ENCODE results near the gene CYTH1.

DNA sequence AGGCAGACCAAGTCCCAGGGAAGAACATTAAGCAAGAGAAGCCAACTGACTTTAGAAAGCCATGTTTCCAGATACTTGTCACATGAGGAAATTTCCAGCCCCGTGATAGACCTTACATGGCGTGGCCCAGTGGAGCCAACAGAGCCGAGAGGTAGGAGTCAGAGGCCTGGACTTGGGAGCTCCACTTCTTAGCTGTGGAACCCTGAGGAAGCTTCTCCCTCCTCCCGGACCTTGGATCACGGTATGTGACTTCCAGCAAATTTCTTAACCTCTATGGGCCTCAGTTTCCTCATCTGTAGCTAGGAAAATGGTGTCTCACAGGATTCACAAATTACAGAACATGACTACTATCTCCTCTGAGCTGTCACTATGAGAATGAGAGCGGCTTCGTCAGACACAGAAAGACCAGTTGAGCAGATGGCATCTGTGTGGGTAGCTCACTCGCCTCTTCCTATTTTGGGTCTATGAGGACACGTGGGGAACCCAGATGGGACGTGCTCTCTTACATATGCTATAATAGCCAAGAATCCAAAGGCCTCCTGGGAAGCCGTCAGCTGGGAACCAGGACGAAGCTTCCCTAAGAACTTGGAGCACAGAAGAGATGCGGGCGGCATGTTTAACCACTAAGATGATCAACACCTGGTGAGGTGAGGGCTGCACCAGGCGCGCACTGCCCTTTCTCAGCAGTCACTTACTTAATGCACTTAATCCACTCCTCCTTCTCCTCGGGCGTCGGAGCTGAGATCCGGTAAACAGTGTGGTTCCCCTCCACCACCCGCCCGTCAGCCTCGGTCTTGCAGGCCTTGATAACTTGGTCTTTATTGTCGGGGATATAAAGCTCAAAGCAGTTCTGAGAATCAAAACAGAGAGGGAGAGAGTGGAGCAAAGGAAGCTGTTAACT, 102.3 kb downstream of the CYTH1 start:
- TF ChIP-seq, protein P1, sequence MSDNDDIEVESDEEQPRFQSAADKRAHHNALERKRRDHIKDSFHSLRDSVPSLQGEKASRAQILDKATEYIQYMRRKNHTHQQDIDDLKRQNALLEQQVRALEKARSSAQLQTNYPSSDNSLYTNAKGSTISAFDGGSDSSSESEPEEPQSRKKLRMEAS (IDR thresholded peaks at IDR 0.05), result no peak
- TF ChIP-seq SP1 (IDR thresholded peaks at IDR 0.05), result no peak
- TF ChIP-seq, protein P2, sequence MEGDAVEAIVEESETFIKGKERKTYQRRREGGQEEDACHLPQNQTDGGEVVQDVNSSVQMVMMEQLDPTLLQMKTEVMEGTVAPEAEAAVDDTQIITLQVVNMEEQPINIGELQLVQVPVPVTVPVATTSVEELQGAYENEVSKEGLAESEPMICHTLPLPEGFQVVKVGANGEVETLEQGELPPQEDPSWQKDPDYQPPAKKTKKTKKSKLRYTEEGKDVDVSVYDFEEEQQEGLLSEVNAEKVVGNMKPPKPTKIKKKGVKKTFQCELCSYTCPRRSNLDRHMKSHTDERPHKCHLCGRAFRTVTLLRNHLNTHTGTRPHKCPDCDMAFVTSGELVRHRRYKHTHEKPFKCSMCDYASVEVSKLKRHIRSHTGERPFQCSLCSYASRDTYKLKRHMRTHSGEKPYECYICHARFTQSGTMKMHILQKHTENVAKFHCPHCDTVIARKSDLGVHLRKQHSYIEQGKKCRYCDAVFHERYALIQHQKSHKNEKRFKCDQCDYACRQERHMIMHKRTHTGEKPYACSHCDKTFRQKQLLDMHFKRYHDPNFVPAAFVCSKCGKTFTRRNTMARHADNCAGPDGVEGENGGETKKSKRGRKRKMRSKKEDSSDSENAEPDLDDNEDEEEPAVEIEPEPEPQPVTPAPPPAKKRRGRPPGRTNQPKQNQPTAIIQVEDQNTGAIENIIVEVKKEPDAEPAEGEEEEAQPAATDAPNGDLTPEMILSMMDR (IDR thresholded peaks at IDR 0.05; ENCODE audit: low read depth, low read length, missing input control), result no peak
- no peak for TF ChIP-seq YY1 (IDR thresholded peaks at IDR 0.05)
- no peak for TF ChIP-seq RAD21 (IDR thresholded peaks at IDR 0.05)
- no peak for TF ChIP-seq TAF1 (conservative IDR thresholded peaks at IDR 0.05)
- TF ChIP-seq, protein P3, sequence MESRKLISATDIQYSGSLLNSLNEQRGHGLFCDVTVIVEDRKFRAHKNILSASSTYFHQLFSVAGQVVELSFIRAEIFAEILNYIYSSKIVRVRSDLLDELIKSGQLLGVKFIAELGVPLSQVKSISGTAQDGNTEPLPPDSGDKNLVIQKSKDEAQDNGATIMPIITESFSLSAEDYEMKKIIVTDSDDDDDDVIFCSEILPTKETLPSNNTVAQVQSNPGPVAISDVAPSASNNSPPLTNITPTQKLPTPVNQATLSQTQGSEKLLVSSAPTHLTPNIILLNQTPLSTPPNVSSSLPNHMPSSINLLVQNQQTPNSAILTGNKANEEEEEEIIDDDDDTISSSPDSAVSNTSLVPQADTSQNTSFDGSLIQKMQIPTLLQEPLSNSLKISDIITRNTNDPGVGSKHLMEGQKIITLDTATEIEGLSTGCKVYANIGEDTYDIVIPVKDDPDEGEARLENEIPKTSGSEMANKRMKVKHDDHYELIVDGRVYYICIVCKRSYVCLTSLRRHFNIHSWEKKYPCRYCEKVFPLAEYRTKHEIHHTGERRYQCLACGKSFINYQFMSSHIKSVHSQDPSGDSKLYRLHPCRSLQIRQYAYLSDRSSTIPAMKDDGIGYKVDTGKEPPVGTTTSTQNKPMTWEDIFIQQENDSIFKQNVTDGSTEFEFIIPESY (IDR thresholded peaks at IDR 0.05), result no peak
